CD8-positive, alpha-beta memory T cell (primary cell): ENCODE data around the gene KCNN3. TPM values are rescaled to one million over a fixed set of nuclear protein-coding genes. Genes with fewer than 3 reads are reported as not detected.

Experiments used
- CTCF ChIA-PET: fragments of 350-600 bp; sonication (Branson Sonifier 250); formaldehyde crosslinking; loops from one replicate; lab custom pipeline; 2021; ENCODE audit warnings: antibody characterized with exemption; lab: Charles Lee
- POLR2A ChIA-PET: fragments of 350-600 bp; sonication (Branson Sonifier 250); formaldehyde crosslinking; loops from one replicate; lab custom pipeline; 2021; ENCODE audit warnings: antibody characterized with exemption; lab: Charles Lee
- DNase-seq, 5 donors: peaks; one replicate each; pipeline versions ENCODE4 v3.0.0 to v3.0.0-alpha.2; 2020 to 2022; ENCODE audit warnings: mixed read lengths in 1 of 5
- H3K27ac ChIP-seq: one replicate; pipeline ENCODE4 v1.7.0; 2013; ENCODE audit warnings: low read depth, mild to moderate bottlenecking, low read length, moderate library complexity
- H3K27me3 ChIP-seq: 2 replicates; pipeline ENCODE4 v1.7.0; 2013; ENCODE audit warnings: low read length, mild to moderate bottlenecking; ENCODE audit not compliant: insufficient read depth, poor library complexity, severe bottlenecking
- H3K36me3 ChIP-seq: 2 replicates; pipeline ENCODE4 v1.7.0; 2013; ENCODE audit warnings: mild to moderate bottlenecking, low read length, moderate library complexity; ENCODE audit not compliant: insufficient read depth
- H3K4me1 ChIP-seq: 2 replicates; pipeline ENCODE4 v1.7.0; 2013; ENCODE audit warnings: mild to moderate bottlenecking, low read length, moderate library complexity; ENCODE audit not compliant: insufficient read depth
- H3K4me3 ChIP-seq: 2 replicates; pipeline ENCODE4 v1.7.0; 2013; ENCODE audit warnings: mild to moderate bottlenecking, low read length
- H3K9me3 ChIP-seq: 2 replicates; pipeline ENCODE4 v1.7.0; 2013; ENCODE audit warnings: mild to moderate bottlenecking, low read length
- H3K27ac Mint-ChIP-seq, 8 donors: one replicate each; pipeline ENCODE4 v1.8.0; 2020 to 2021; ENCODE audit warnings: mixed read lengths in 8 of 8, mild to moderate bottlenecking in 6 of 8, inconsistent platforms in 3 of 8, moderate library complexity in 3 of 8
- H3K27me3 Mint-ChIP-seq, 2 donors: one replicate each; pipeline ENCODE4 v1.8.0; 2020 to 2021; ENCODE audit warnings: mixed read lengths in 2 of 2, mild to moderate bottlenecking in 1 of 2, moderate library complexity in 1 of 2
- H3K36me3 Mint-ChIP-seq, 3 donors: one replicate each; pipeline ENCODE4 v1.8.0; 2020 to 2021; ENCODE audit warnings: mixed read lengths in 3 of 3, inconsistent platforms in 1 of 3, mild to moderate bottlenecking in 1 of 3
- H3K4me1 Mint-ChIP-seq, 3 donors: one replicate each; pipeline ENCODE4 v1.8.0; 2020 to 2021; ENCODE audit warnings: mixed read lengths in 3 of 3, inconsistent platforms in 1 of 3, mild to moderate bottlenecking in 1 of 3
- H3K4me3 Mint-ChIP-seq, 7 donors: one replicate each; pipeline ENCODE4 v1.8.0; 2020 to 2021; ENCODE audit warnings: mixed read lengths in 7 of 7, mild to moderate bottlenecking in 6 of 7, moderate library complexity in 4 of 7, inconsistent platforms in 2 of 7
- H3K9me3 Mint-ChIP-seq, 5 donors: one replicate each; pipeline ENCODE4 v1.8.0; 2020 to 2022; ENCODE audit warnings: mixed read lengths in 5 of 5, mild to moderate bottlenecking in 3 of 5, moderate library complexity in 2 of 5, inconsistent platforms in 1 of 5
- polyA plus RNA-seq: library from polyadenylated mRNA; unstranded; fragments of 300-500 nt; fragmentation: Illumina TruSeq; gene quantifications from one replicate; pipeline ENCODE4 v1.2.3, GENCODE V29; 2021
- total RNA-seq, 2 experiments: library from RNA; stranded (reverse); gene quantifications; one replicate each; pipeline ENCODE4 v1.2.3, GENCODE V29; 2021

KCNN3 gene
- total and polyA plus RNA-seq, 3 experiments from 2014 or later, result 0.18 to 0.22 TPM; not detected in 1

GRCh38 chr1:154840269-154841176 lies 29.6 kb downstream of the KCNN3 start:
- H3K4me1 Mint-ChIP-seq, result no peaks in the 10 kb centered on the region
- Histone ChIP-seq H3K36me3 (no peaks in the 10 kb centered on the region), H3K4me3 (no peak overlapping the region), H3K4me1 (no peaks in the 10 kb centered on the region), H3K9me3 (no peaks in the 10 kb centered on the region), H3K27ac (no peak overlapping the region), H3K27me3 (no peaks in the 10 kb centered on the region)
- CTCF ChIA-PET, result no interaction called here
- no peak overlapping the region for H3K27ac Mint-ChIP-seq
- DNase-seq, result no peak
- no peak overlapping the region for H3K4me3 Mint-ChIP-seq
- peaks cover 4 to 21% of the 10 kb centered on the region in 2 donors for H3K27me3 Mint-ChIP-seq
- peaks cover 0 to 2% (median 0%) of the 10 kb centered on the region in 5 donors for H3K9me3 Mint-ChIP-seq
- POLR2A ChIA-PET, result no interaction called here
- H3K36me3 Mint-ChIP-seq, result no peaks in the 10 kb centered on the region

GRCh38 chr1:154839691-154840090 lies 30.4 kb downstream of the KCNN3 start:
- H3K27ac ChIP-seq, result no peak overlapping the region
- no peak overlapping the region for H3K4me3 ChIP-seq
- DNase-seq, result no peak
- H3K4me1 Mint-ChIP-seq, result no peaks in the 10 kb centered on the region
- H3K27me3 Mint-ChIP-seq, result peaks cover 4 to 21% of the 10 kb centered on the region in 2 donors
- CTCF ChIA-PET, result no interaction called here
- no peaks in the 10 kb centered on the region for H3K36me3 Mint-ChIP-seq
- no peaks in the 10 kb centered on the region for H3K27me3 ChIP-seq
- H3K4me1 ChIP-seq, result no peaks in the 10 kb centered on the region
- POLR2A ChIA-PET, result no interaction called here
- peaks cover 0 to 2% (median 0%) of the 10 kb centered on the region in 5 donors for H3K9me3 Mint-ChIP-seq
- H3K27ac Mint-ChIP-seq, result no peak overlapping the region
- no peaks in the 10 kb centered on the region for H3K9me3 ChIP-seq
- no peaks in the 10 kb centered on the region for H3K36me3 ChIP-seq
- H3K4me3 Mint-ChIP-seq, result no peak overlapping the region

GRCh38 chr1:154838988-154839387 lies 31.1 kb downstream of the KCNN3 start:
- Mint-ChIP-seq H3K9me3 (peaks cover 0 to 2% (median 0%) of the 10 kb centered on the region in 5 donors), H3K36me3 (no peaks in the 10 kb centered on the region), H3K4me1 (no peaks in the 10 kb centered on the region), H3K4me3 (no peak overlapping the region), H3K27me3 (peaks cover 7 to 24% of the 10 kb centered on the region in 2 donors), H3K27ac (peak overlapping the region in 1 of 8 donors; percentile 38)
- Histone ChIP-seq H3K27ac (no peak overlapping the region), H3K4me3 (no peak overlapping the region), H3K4me1 (no peaks in the 10 kb centered on the region), H3K9me3 (no peaks in the 10 kb centered on the region), H3K27me3 (no peaks in the 10 kb centered on the region), H3K36me3 (no peaks in the 10 kb centered on the region)
- CTCF ChIA-PET, result no interaction called here
- POLR2A ChIA-PET, result no interaction called here
- DNase-seq, result no peak

- no peaks in the 10 kb centered on the region for H3K4me1 Mint-ChIP-seq
- no peak overlapping the region for H3K4me3 ChIP-seq
- H3K9me3 Mint-ChIP-seq, result peaks cover 0 to 2% (median 0%) of the 10 kb centered on the region in 5 donors
- no peaks in the 10 kb centered on the region for H3K9me3 ChIP-seq
- no peak overlapping the region for H3K27ac ChIP-seq
- H3K36me3 ChIP-seq, result no peaks in the 10 kb centered on the region
- peaks cover 7 to 24% of the 10 kb centered on the region in 2 donors for H3K27me3 Mint-ChIP-seq
- H3K4me3 Mint-ChIP-seq, result no peak overlapping the region
- ChIA-PET CTCF (no interaction called here), POLR2A (interaction anchor here (0.7 kb wide), 1 partner anchor 25 kb away, joined by 3 read pairs; no protein-coding TSS in a partner anchor)
- DNase-seq, result no peak
- no peaks in the 10 kb centered on the region for H3K36me3 Mint-ChIP-seq
- no peak overlapping the region for H3K27ac Mint-ChIP-seq
- H3K4me1 ChIP-seq, result no peaks in the 10 kb centered on the region
- H3K27me3 ChIP-seq, result no peaks in the 10 kb centered on the region
Observed at GRCh38 chr1:154838461-154838860, 31.6 kb downstream of the KCNN3 start.

GRCh38 chr1:154837672-154838171 lies 32.4 kb downstream of the KCNN3 start:
- ChIA-PET CTCF (no interaction called here), POLR2A (interaction anchor here (0.7 kb wide), 1 partner anchor 24 kb away, joined by 3 read pairs; no protein-coding TSS in a partner anchor)
- DNase-seq, result no peak

GRCh38 chr1:154837034-154837671 lies 32.9 kb downstream of the KCNN3 start:
- Histone ChIP-seq H3K36me3 (no peaks in the 10 kb centered on the region), H3K4me1 (no peaks in the 10 kb centered on the region), H3K9me3 (no peaks in the 10 kb centered on the region), H3K27me3 (no peaks in the 10 kb centered on the region), H3K27ac (no peak overlapping the region), H3K4me3 (no peak overlapping the region)
- H3K36me3 Mint-ChIP-seq, result no peaks in the 10 kb centered on the region
- H3K27ac Mint-ChIP-seq, result no peak overlapping the region
- H3K9me3 Mint-ChIP-seq, result peaks cover 0 to 2% (median 0%) of the 10 kb centered on the region in 5 donors
- H3K4me1 Mint-ChIP-seq, result no peaks in the 10 kb centered on the region
- ChIA-PET CTCF (no interaction called here), POLR2A (no interaction called here)
- H3K4me3 Mint-ChIP-seq, result no peak overlapping the region
- H3K27me3 Mint-ChIP-seq, result peaks cover 7 to 24% of the 10 kb centered on the region in 2 donors
- no peak for DNase-seq

More at GRCh38 chr1:154837672-154838171, 32.4 kb downstream of the KCNN3 start:
- Histone ChIP-seq H3K27ac (no peak overlapping the region), H3K9me3 (no peaks in the 10 kb centered on the region), H3K27me3 (no peaks in the 10 kb centered on the region), H3K4me1 (no peaks in the 10 kb centered on the region), H3K4me3 (no peak overlapping the region), H3K36me3 (no peaks in the 10 kb centered on the region)
- Mint-ChIP-seq H3K4me3 (no peak overlapping the region), H3K9me3 (peaks cover 0 to 2% (median 0%) of the 10 kb centered on the region in 5 donors), H3K27ac (no peak overlapping the region), H3K36me3 (no peaks in the 10 kb centered on the region), H3K27me3 (peaks cover 7 to 24% of the 10 kb centered on the region in 2 donors), H3K4me1 (no peaks in the 10 kb centered on the region)

GRCh38 chr1:154835531-154836324 lies 34.4 kb downstream of the KCNN3 start:
- no peaks in the 10 kb centered on the region for H3K4me1 ChIP-seq
- H3K9me3 ChIP-seq, result no peaks in the 10 kb centered on the region
- no peaks in the 10 kb centered on the region for H3K27me3 ChIP-seq
- Mint-ChIP-seq H3K27me3 (peaks cover 7 to 24% of the 10 kb centered on the region in 2 donors), H3K9me3 (peaks cover 0 to 2% (median 0%) of the 10 kb centered on the region in 5 donors), H3K27ac (no peak overlapping the region), H3K4me3 (no peak overlapping the region), H3K36me3 (no peaks in the 10 kb centered on the region), H3K4me1 (no peaks in the 10 kb centered on the region)
- DNase-seq, result no peak
- POLR2A ChIA-PET, result no interaction called here
- no peak overlapping the region for H3K27ac ChIP-seq
- no peaks in the 10 kb centered on the region for H3K36me3 ChIP-seq
- CTCF ChIA-PET, result no interaction called here
- H3K4me3 ChIP-seq, result no peak overlapping the region
